SU-DHL-6 (cell line): Measurements from ENCODE around the gene CLMN.

ENCODE experiments used
- H2AFZ ChIP-seq: fragments of 200-600 bp; sonication (generic); 2 replicates; pipeline ENCODE4 v1.6.1; 2014; ENCODE audit warnings: low read depth, mild to moderate bottlenecking, moderate library complexity, mixed read lengths, antibody characterized with exemption, low read length; ENCODE audit not compliant: severe bottlenecking
- H3F3A ChIP-seq: fragments of 200-600 bp; shearing (Covaris generic); 2 replicates; pipeline ENCODE4 v1.6.0; 2016; ENCODE audit warnings: antibody characterized with exemption, mild to moderate bottlenecking; ENCODE audit not compliant: insufficient read depth
- H3K27ac ChIP-seq: fragments of 200-600 bp; sonication (generic); 2 replicates; pipeline ENCODE4 v1.5.1; 2016; ENCODE audit warnings: low read depth, mild to moderate bottlenecking, low read length, moderate library complexity, mixed read lengths
- H3K27me3 ChIP-seq: fragments of 200-600 bp; sonication (generic), shearing (Covaris generic); 2 replicates; pipeline ENCODE4 v1.6.0; 2014; ENCODE audit warnings: mild to moderate bottlenecking, low read length
- H3K36me3 ChIP-seq: fragments of 200-600 bp; sonication (generic); 2 replicates; pipeline ENCODE4 v1.6.1; 2014; ENCODE audit warnings: mild to moderate bottlenecking, low read length, mixed read lengths
- H3K4me2 ChIP-seq: fragments of 300-600, 200-600 bp; shearing (Covaris generic), sonication (generic); 2 replicates; pipeline ENCODE4 v1.6.0; 2014; ENCODE audit warnings: low read length, low read depth, mild to moderate bottlenecking; ENCODE audit not compliant: poor library complexity, severe bottlenecking
- H3K4me3 ChIP-seq: fragments of 200-600 bp; sonication (generic); 2 replicates; pipeline ENCODE4 v1.5.1; 2014; ENCODE audit warnings: antibody characterized with exemption, low read length, mild to moderate bottlenecking, mixed read lengths; ENCODE audit not compliant: insufficient read depth, poor library complexity, severe bottlenecking
- H3K79me2 ChIP-seq: fragments of 200-600 bp; sonication (generic); 2 replicates; pipeline ENCODE4 v1.6.1; 2014; ENCODE audit warnings: mild to moderate bottlenecking, low read length, moderate library complexity; ENCODE audit not compliant: insufficient read depth
- H3K9ac ChIP-seq: fragments of 200-600 bp; sonication (generic); 2 replicates; pipeline ENCODE4 v1.7.0; 2014; ENCODE audit warnings: mild to moderate bottlenecking, low read length
- H3K9me2 ChIP-seq: fragments of 200-600 bp; sonication (generic); replicated peaks from 2 replicates; pipeline ENCODE4 v1.6.1; 2014; ENCODE audit warnings: low read length; ENCODE audit not compliant: insufficient read depth
- H3K9me3 ChIP-seq: fragments of 200-600 bp; sonication (generic); 2 replicates; pipeline ENCODE4 v1.6.1; 2014; ENCODE audit warnings: low read length, mixed read lengths; ENCODE audit not compliant: insufficient read depth
- H4K20me1 ChIP-seq: fragments of 200-600 bp; sonication (generic); 2 replicates; pipeline ENCODE4 v1.6.1; 2014; ENCODE audit warnings: low read depth, mild to moderate bottlenecking, antibody characterized with exemption, low read length, moderate library complexity, mixed read lengths
- CTCF ChIP-seq: fragments of 200-600 bp; sonication (generic); IDR thresholded peaks from one replicate; pipeline ENCODE4 v1.5.1; 2017; ENCODE audit warnings: antibody characterized with exemption, mild to moderate bottlenecking, low read length, moderate library complexity; ENCODE audit not compliant: insufficient read depth, poor library complexity, severe bottlenecking
- EZH2phosphoT487 ChIP-seq: fragments of 200-600 bp; sonication (generic), shearing (Covaris generic); conservative IDR thresholded peaks from 2 replicates; pipeline ENCODE4 v1.6.1; 2018; ENCODE audit warnings: mild to moderate bottlenecking, antibody characterized with exemption, low read length, moderate library complexity, mixed read lengths

Gene CLMN

GRCh38 chr14:95300002-95300696 lies 19.6 kb downstream of the CLMN start:
- no peaks in the 10 kb centered on the region for H4K20me1 ChIP-seq
- no peak overlapping the region for H2AFZ ChIP-seq
- no peaks in the 10 kb centered on the region; the same call in 1 of the 2 replicates for H3K27me3 ChIP-seq
- H3F3A ChIP-seq: no peaks in the 10 kb centered on the region
- no peak overlapping the region for H3K4me2 ChIP-seq
- no peaks in the 10 kb centered on the region for H3K9me3 ChIP-seq
- H3K9ac ChIP-seq: no peak overlapping the region
- no peak overlapping the region for H3K27ac ChIP-seq
- TF ChIP-seq CTCF: no peak
- no peak for TF ChIP-seq EZH2phosphoT487
- no peaks in the 10 kb centered on the region for H3K9me2 ChIP-seq
- H3K36me3 ChIP-seq: no peaks in the 10 kb centered on the region
- H3K4me3 ChIP-seq: no peak overlapping the region
- no peaks in the 10 kb centered on the region for H3K79me2 ChIP-seq

- H3K36me3 ChIP-seq: no peaks in the 10 kb centered on the region
- H3K9ac ChIP-seq: no peak overlapping the region
- H3K4me2 ChIP-seq: no peak overlapping the region
- H3K9me2 ChIP-seq: no peaks in the 10 kb centered on the region
- H3K4me3 ChIP-seq: no peak overlapping the region
- no peaks in the 10 kb centered on the region for H3K9me3 ChIP-seq
- TF ChIP-seq EZH2phosphoT487 (no peak), CTCF (no peak)
- H3K27ac ChIP-seq: no peak overlapping the region
- no peak overlapping the region for H2AFZ ChIP-seq
- H4K20me1 ChIP-seq: no peaks in the 10 kb centered on the region
- H3F3A ChIP-seq: no peaks in the 10 kb centered on the region
- no peaks in the 10 kb centered on the region; the same call in 1 of the 2 replicates for H3K27me3 ChIP-seq
- no peaks in the 10 kb centered on the region for H3K79me2 ChIP-seq
These were observed 20.4 kb downstream of the CLMN start for GRCh38 chr14:95299271-95299670.

- no peak overlapping the region for H3K4me3 ChIP-seq
- no peaks in the 10 kb centered on the region for H3K36me3 ChIP-seq
- H3K9me2 ChIP-seq: no peaks in the 10 kb centered on the region
- no peak overlapping the region for H3K4me2 ChIP-seq
- no peak overlapping the region for H2AFZ ChIP-seq
- no peaks in the 10 kb centered on the region for H3K27me3 ChIP-seq
- no peak for TF ChIP-seq CTCF
- no peaks in the 10 kb centered on the region for H3K79me2 ChIP-seq
- no peak overlapping the region for H3K9ac ChIP-seq
- H3F3A ChIP-seq: no peaks in the 10 kb centered on the region
- H4K20me1 ChIP-seq: no peaks in the 10 kb centered on the region
- H3K9me3 ChIP-seq: no peaks in the 10 kb centered on the region
- no peak overlapping the region for H3K27ac ChIP-seq
These were observed 21.9 kb downstream of the CLMN start for GRCh38 chr14:95297832-95298231.
